GM12865 (cell line): Measurements from ENCODE around the gene HOXB8.

Experiments used
- DNase-seq: peaks from one replicate; pipeline ENCODE4 v3.0.0; 2010; ENCODE audit warnings: low read depth
- H3K4me3 ChIP-seq: 2 replicates; pipeline ENCODE4 v1.5.1; 2011; ENCODE audit warnings: mild to moderate bottlenecking, low read depth, low read length, control low read depth
- TF ChIP-seq, protein P1 (sequence below): IDR thresholded peaks from 2 replicates; pipeline ENCODE4 v1.5.1; 2011; ENCODE audit warnings: low read length, control low read depth, low read depth, inconsistent platforms; ENCODE audit not compliant: insufficient read depth; ENCODE audit errors: missing control alignments

The HOXB8 gene

DNA sequence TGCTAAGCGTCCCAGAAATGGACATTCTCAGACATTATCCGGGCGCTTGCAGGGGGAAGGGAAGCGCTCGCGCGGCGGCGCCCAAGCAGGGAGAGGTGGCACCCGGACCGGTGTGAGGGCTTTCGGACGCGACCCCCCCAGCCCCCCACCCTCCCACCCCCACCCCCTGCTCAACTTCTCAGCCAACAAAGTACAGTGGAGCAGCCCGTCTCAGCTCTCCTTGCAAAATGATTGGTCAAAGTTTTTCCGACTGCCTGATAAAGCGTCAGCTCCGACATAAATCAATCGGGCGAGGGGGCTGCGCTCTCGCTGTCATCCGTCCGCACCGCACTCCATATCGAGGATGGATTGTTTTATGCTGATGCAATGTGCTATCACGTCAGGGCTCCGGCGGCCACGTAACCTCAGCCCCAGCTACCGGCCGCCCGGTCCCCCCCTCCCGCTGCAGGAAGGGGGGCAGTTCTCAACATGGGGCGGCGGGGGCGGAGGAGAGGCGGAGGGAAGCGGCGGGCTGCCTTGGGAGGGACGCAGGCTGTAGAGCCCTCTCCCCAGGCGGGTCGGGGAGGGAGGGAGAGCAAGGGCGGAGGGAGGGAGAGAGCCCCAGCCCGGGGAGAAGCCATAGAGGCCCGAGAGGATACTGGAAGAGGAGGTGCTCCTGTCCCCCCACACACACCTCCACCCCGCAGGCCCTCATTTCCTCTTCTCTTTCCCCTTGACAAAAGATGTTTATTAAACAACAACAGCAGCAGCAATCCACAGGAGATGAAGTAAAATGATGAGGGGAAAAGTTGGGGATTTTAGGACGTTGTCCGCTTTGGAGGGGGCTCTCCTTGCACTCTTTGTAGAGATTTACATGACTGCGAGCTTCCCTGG, 11.4 kb upstream of the HOXB8 start, which contains the start of gene HOXB9:
Gene HOXB9, minus strand, starts transcription at position 114 of the 873 bp plus-strand sequence. Its CDS starts 89 bp downstream, at position 25.
- peak within 1 kb of the TSS; percentile 44 for H3K4me3 ChIP-seq
- DNase-seq: no peak

DNA sequence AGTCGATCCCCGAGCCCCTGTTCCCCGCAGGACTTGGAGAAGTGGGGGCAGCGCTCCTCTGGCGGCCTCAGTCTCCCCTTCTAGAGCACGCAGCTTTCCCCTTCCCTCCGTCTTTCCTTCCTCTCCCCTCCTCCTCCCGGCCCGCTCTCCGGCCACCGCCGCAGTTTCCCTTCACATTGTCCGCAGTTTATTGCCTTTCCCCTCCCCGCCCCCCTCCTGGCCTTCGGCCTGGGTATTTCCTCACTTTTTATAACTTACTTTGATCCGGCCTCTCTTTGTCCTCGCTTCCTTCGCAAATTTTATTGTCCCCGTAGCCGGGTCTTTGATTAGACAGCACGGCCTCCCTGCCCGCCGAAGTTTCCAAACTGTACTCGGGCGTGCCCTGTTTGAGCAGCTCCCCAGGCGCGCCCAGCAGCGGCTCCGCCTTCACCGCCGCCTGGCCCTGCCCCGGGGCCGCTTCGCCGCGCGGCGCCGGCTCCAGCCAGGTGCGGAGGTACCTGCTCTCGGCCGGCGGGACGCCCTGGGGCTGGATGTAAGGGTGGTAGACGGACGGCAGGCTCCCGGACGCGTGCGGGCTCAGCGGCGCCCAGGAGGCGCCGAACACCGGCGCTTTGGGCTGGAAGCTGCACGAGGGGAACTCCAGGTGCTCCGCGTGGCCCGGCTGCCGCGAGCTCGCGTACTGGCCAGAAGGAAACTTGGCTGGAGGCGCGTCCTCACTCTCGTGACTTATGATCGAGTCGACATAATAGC, 10.6 kb upstream of the HOXB8 start:
- DNase-seq: peak; percentile 51

More for the DNA sequence above, 11.4 kb upstream of the HOXB8 start, which contains the start of gene HOXB9:
- TF ChIP-seq, protein P1, sequence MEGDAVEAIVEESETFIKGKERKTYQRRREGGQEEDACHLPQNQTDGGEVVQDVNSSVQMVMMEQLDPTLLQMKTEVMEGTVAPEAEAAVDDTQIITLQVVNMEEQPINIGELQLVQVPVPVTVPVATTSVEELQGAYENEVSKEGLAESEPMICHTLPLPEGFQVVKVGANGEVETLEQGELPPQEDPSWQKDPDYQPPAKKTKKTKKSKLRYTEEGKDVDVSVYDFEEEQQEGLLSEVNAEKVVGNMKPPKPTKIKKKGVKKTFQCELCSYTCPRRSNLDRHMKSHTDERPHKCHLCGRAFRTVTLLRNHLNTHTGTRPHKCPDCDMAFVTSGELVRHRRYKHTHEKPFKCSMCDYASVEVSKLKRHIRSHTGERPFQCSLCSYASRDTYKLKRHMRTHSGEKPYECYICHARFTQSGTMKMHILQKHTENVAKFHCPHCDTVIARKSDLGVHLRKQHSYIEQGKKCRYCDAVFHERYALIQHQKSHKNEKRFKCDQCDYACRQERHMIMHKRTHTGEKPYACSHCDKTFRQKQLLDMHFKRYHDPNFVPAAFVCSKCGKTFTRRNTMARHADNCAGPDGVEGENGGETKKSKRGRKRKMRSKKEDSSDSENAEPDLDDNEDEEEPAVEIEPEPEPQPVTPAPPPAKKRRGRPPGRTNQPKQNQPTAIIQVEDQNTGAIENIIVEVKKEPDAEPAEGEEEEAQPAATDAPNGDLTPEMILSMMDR: no peak

DNA sequence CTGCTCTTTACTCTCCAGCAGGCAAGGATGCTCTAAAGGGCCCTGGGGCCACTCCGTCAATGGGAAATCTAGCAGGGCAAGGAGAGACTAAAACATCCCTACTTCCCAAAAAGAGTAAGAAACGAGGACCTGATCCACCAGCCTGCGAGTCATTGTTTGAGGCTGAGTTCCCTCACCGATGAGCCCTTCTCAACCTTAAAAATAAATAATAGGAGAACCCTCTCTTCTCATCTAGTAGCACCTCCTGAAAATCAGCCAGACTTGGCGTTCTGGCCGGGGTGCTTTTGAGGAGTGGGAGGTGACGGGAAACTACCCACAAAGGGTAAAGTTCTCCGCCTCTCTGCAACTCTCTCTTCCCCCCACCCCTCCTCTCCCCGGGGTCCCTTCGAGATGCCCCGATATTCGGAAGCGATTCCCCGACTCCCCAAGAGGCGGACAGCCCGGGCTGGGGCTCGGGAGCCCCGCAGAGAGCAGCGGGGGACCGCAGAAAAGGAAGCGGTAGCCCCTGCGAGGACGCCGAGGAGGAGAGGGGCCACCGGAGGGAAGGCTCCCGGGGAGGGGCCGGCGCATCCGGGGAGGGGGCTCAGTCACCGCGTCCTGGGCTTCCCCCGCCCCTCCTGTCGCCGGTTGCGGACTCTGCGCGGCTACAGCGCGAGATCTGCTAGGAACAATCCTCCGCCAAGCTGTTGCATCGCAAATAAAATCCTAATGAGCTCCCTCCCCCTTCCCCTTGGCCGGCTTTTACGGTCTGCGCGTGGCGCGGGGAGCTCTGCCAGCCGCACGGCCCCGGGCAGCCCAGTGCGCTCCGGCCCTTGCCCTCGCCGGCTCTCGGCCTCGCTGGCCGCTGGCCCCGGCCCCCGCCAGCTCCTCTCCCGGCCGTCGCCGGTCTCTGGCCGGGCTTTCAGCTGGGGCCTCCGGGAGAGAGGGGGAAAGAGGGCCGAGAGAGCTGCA, 9.7 kb upstream of the HOXB8 start:
- H3K4me3 ChIP-seq: no peak overlapping the region; the same call in 1 of the 2 replicates
- DNase-seq: no peak
- TF ChIP-seq, protein P1: no peak

More for the DNA sequence above, 10.6 kb upstream of the HOXB8 start:
- TF ChIP-seq, protein P1: no peak
- peak overlapping the region; percentile 44 for H3K4me3 ChIP-seq

DNA sequence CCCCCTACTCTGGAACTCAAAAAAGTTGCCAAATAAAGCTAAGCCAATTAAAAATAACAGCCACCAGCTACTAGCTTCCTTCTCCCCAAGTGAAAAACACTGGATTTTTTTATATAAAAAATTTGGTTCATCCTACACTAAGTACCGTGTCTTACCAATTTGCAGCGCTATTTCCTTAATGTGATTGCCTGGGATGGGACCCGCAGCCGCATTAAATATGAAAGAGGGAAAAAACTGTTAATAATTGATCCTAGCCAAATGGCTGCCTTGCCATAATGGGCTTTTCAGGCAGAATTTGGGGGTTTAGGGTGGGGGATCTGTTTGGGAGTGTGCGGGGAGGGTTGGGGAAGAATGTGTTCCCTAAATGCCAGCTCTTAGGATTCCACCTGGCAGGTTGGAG, 9.0 kb upstream of the HOXB8 start:
- H3K4me3 ChIP-seq: no peak overlapping the region
- no peak for DNase-seq
- TF ChIP-seq, protein P1: no peak

DNA sequence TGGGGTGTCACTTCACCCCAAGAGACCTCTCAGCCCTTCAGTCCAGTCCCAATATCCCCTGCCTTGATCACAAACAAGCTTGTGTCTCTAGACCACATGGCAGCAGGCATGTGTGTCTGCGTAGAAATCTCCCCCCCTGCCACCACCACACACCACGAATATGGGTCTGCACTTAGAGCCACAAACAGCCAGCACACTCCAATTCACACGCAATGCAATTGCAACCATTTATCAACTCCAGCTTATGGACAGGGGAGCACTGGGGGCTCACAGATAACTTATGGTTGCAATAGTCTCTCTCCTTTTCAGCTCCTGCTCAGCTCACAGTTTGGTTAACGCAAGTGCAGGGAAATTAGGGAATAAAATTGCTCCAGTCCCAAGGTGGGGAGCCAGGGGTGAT, 8.5 kb upstream of the HOXB8 start:
- H3K4me3 ChIP-seq: no peak overlapping the region
- no peak for DNase-seq

More for the DNA sequence above, 8.5 kb upstream of the HOXB8 start:
- TF ChIP-seq, protein P1: no peak
